ENCODE data around the gene TMEM229B. TPM values are rescaled to one million over a fixed set of nuclear protein-coding genes. Genes with fewer than 3 reads are reported as not detected.

The TMEM229B gene
- total RNA-seq, 1 donor from 2014 or later, result 1.4 TPM

DNA sequence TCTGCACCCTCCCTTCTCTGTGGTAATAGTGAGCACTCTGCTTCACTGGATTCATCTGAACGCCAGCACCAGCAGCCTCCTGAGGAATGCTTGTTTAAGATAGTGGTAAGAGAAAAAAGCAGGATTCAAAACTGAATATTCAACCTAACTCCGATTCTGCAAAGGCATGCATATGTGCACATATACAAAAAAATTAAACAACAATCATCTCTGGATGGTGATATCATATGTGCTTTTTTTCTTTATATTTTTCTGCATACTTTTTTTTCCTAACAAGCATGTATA is 9.8 kb downstream of the TMEM229B start:
- Histone ChIP-seq H3K9me3 (replicated peaks) (no peaks in the 10 kb centered on the region), H3K4me1 (peaks cover 7% of the 10 kb centered on the region), H3K4me3 (no peak overlapping the region), H3K36me3 (no peaks in the 10 kb centered on the region), H3K27me3 (ENCODE audit: low read depth) (no peaks in the 10 kb centered on the region), H3K27ac (replicated peaks) (no peak overlapping the region)
- intact Hi-C loops (cut with micrococcal nuclease), result no loop called here
- TF ChIP-seq, protein P1, sequence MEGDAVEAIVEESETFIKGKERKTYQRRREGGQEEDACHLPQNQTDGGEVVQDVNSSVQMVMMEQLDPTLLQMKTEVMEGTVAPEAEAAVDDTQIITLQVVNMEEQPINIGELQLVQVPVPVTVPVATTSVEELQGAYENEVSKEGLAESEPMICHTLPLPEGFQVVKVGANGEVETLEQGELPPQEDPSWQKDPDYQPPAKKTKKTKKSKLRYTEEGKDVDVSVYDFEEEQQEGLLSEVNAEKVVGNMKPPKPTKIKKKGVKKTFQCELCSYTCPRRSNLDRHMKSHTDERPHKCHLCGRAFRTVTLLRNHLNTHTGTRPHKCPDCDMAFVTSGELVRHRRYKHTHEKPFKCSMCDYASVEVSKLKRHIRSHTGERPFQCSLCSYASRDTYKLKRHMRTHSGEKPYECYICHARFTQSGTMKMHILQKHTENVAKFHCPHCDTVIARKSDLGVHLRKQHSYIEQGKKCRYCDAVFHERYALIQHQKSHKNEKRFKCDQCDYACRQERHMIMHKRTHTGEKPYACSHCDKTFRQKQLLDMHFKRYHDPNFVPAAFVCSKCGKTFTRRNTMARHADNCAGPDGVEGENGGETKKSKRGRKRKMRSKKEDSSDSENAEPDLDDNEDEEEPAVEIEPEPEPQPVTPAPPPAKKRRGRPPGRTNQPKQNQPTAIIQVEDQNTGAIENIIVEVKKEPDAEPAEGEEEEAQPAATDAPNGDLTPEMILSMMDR (IDR thresholded peaks at IDR 0.05; ENCODE audit: borderline replicate concordance), result no peak
- DNase-seq, result no peak

DNA sequence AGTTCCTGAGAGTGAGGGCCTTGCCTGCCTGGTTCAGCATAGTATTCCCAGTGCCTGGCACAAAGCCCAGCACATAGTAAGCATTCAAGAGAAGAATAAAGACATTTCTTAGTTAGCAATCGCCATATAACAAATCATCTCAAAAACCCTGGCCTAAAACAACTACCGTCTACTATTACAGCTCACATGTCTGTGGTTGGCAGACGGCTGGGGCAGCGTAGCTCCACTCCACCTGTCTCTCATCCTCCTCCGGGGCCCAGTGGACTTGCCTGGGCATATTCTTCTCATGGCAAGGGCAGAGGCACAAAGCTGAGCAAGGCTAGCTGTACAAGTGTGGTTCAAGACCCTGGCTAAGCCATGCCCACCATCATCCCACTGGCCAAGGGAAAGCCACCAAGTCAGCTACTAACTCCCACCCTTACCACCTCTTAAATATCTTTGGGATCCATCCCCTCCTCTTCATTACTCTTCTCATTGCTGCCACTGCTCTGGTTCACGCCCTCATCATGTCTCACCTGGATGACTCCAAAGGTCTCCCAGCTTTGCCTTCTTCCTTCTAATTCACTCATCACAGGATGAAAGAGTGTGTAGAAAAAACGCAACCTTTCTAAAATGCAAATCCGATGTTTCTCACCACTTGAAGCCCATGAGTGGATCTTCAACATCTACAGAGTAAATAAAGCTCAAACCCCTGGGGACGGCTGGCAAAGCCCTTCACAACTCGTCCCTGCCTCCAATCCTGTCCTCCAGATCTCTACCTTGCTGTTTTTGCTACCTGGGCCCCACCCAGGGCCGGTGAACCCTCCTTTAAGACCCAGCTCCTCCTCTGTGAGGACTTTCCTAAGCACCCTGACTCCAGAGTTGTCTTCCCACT is 10.4 kb downstream of the TMEM229B start:
- H3K27me3 ChIP-seq (ENCODE audit: low read depth), result no peaks in the 10 kb centered on the region
- H3K4me1 ChIP-seq, result peaks cover 1% of the 10 kb centered on the region
- DNase-seq, result no peak
- intact Hi-C loops (cut with micrococcal nuclease), result no loop called here
- H3K27ac ChIP-seq (replicated peaks), result no peak overlapping the region
- TF ChIP-seq, protein P1 (IDR thresholded peaks at IDR 0.05; ENCODE audit: borderline replicate concordance), result no peak
- H3K9me3 ChIP-seq (replicated peaks), result no peaks in the 10 kb centered on the region
- H3K4me3 ChIP-seq, result no peak overlapping the region
- no peaks in the 10 kb centered on the region for H3K36me3 ChIP-seq

DNA sequence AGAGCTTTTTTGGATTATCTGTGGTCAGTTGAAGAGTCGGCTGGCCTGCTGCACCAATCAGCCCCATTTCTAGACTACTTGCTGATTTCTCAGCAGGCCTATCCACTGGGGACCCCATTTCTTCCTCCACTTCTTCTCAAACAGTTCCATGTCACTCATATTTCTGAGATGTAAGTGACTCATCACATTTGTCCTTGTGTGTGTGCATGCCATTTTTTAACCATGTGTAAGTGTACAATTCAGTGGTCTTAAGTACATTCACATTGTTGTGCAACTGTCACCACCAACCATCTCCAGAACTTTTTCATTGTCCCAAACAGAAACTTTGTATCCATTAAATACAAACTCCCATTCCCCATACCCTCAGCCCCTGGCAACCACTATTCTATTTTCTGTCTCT is 14.2 kb downstream of the TMEM229B start:
- no peaks in the 10 kb centered on the region for H3K9me3 ChIP-seq (replicated peaks)
- no peak overlapping the region for H3K4me3 ChIP-seq
- no peak for DNase-seq
- TF ChIP-seq, protein P1 (IDR thresholded peaks at IDR 0.05; ENCODE audit: borderline replicate concordance), result no peak
- H3K4me1 ChIP-seq, result no peaks in the 10 kb centered on the region
- no peak overlapping the region for H3K27ac ChIP-seq (replicated peaks)
- intact Hi-C loops (cut with micrococcal nuclease), result no loop called here
- no peaks in the 10 kb centered on the region for H3K27me3 ChIP-seq (ENCODE audit: low read depth)
- H3K36me3 ChIP-seq, result no peaks in the 10 kb centered on the region

DNA sequence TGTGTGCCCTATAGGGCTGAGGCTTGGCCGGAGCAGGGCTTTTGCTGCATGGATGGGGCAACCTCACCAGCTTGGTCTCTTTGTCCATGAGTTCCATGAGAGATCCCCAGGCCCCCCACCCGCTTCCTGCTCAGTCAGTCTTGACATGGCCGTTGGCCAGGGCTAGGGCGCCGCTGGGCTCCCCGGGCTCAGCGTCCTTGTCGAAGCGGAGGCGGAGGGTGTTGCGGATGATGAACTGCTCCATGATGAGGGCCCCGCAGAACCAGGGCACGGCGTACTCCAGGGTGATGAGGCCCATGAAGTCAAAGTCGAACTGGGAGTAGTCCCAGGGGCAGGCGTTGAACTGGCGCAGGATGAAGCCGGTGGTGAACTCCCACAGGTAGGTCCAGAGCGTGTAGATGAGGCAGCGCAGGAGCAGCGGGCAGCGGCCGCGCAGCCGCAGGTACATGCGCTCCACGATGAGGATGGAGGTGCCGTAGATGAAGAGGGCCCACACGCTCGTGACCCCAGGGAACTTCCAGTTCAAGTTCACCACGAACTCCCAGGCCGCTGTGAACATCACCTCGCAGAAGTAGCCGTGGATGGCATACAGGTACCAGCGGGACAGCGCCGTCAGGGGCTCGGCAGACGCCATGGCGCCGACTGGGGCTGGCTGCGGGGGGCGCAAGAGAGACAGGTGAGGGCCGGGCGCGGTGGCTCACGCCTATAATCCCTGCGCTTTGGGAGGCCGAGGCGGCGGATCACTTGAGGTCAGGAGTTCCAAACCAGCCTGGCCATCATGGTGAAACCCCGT is 15.0 kb downstream of the TMEM229B start:
- H3K4me1 ChIP-seq, result no peaks in the 10 kb centered on the region
- DNase-seq, result no peak
- H3K36me3 ChIP-seq, result no peaks in the 10 kb centered on the region
- intact Hi-C loops (cut with micrococcal nuclease), result no loop called here
- TF ChIP-seq, protein P1 (IDR thresholded peaks at IDR 0.05; ENCODE audit: borderline replicate concordance), result no peak
- H3K27ac ChIP-seq (replicated peaks), result no peak overlapping the region
- no peaks in the 10 kb centered on the region for H3K27me3 ChIP-seq (ENCODE audit: low read depth)
- no peak overlapping the region for H3K4me3 ChIP-seq
- H3K9me3 ChIP-seq (replicated peaks), result no peaks in the 10 kb centered on the region

DNA sequence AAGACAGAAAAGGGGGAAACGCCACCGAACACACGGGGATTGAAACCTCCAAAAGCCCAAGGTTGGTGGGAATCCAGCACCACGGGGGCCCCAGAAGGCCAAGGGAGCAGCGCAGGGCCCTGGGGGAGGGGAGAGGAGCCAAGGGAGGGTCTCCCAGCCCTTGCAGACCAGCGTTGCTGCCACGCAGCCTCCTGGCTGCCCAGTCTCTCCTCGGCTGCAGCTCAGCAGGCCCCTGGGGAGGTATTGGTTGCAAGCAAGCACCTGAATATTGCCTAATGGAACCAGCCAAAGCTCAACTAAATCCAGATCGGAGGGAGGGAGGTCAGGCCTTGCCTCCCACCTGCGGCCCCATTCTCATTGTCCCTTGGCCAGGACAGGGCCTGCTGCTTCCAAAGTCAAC is 15.8 kb downstream of the TMEM229B start:
- Histone ChIP-seq H3K4me3 (no peak overlapping the region), H3K36me3 (no peaks in the 10 kb centered on the region), H3K27ac (replicated peaks) (no peak overlapping the region), H3K4me1 (no peaks in the 10 kb centered on the region), H3K27me3 (ENCODE audit: low read depth) (no peaks in the 10 kb centered on the region), H3K9me3 (replicated peaks) (no peaks in the 10 kb centered on the region)
- TF ChIP-seq, protein P1 (IDR thresholded peaks at IDR 0.05; ENCODE audit: borderline replicate concordance), result no peak
- intact Hi-C loops (cut with micrococcal nuclease), result no loop called here
- no peak for DNase-seq

Data from left ventricle myocardium inferior (tissue), 1 donor.